HepG2 (cell line): ENCODE measurements around the gene SRD5A1. TPM values are rescaled to one million over a fixed set of nuclear protein-coding genes. Genes with fewer than 3 reads are reported as not detected.

Source experiments
- ATAC-seq: fragments of 200-7000 bp; cut with Tn5 transposase; 3 replicates; pipeline ENCODE4 v1.9.1; 2020; ENCODE audit warnings: mild to moderate bottlenecking, moderate library complexity
- BruUV-seq: library from RNA; stranded (reverse); fragments of 400-500 nt; replicated peaks from 2 replicates; lab custom pipeline; 2021; lab: Mats Ljungman, UMichigan
- CTCF ChIA-PET: fragments of 300-600 bp; formaldehyde crosslinking; extraction: SDS; loops from one replicate; lab custom pipeline; 2021; ENCODE audit warnings: low total read pairs, inconsistent platforms, low intra/inter-chr PET ratio; lab: Yijun Ruan, JAX
- POLR2A ChIA-PET: fragments of 350-600 bp; sonication (Branson Sonifier 250); formaldehyde crosslinking; loops from one replicate; lab custom pipeline; 2020; ENCODE audit warnings: antibody characterized with exemption, inconsistent platforms; lab: Yijun Ruan, JAX
- DNase-seq: peaks from one replicate; pipeline ENCODE4 v3.0.0-alpha.2; 2015; ENCODE audit warnings: low spot score
- FAIRE-seq: peaks from 3 replicates; lab custom pipeline; 2011; peaks lifted over from hg19 to GRCh38; lab: Jason Lieb, UNC
- H2AFZ ChIP-seq: one replicate; pipeline ENCODE4 v1.6.1; 2011; ENCODE audit warnings: low read length, inconsistent platforms
- H3K27ac ChIP-seq: fragments of 300-600 bp; 3 replicates; pipeline ENCODE4 v1.8.0; 2011; ENCODE audit warnings: mixed run types, mild to moderate bottlenecking, mixed read lengths, low read length, inconsistent platforms; ENCODE audit not compliant: insufficient read depth; ENCODE audit errors: extremely low read length
- H3K27me3 ChIP-seq, 2 experiments: fragments of 200-600 bp in 1 of 2; 2 replicates in 1 of 2; 3 replicates in 1 of 2; pipeline versions ENCODE4 v1.6.0 to v1.8.0; 2011; ENCODE audit warnings: low read length in 2 of 2, mild to moderate bottlenecking in 2 of 2, moderate library complexity in 2 of 2, inconsistent platforms in 1 of 2; ENCODE audit not compliant: insufficient read depth in 2 of 2, control insufficient read depth in 1 of 2
- H3K36me3 ChIP-seq, 2 experiments: fragments of 200-600 bp in 1 of 2; replicated peaks in 1 of 2; 2 replicates in 1 of 2; 3 replicates in 1 of 2; pipeline versions ENCODE4 v1.5.1 to v1.8.0; 2011; ENCODE audit warnings: low read length in 2 of 2, inconsistent platforms in 1 of 2; ENCODE audit not compliant: insufficient read depth in 2 of 2, control insufficient read depth in 1 of 2
- H3K4me1 ChIP-seq: 2 replicates; pipeline ENCODE4 v1.5.1; 2012; ENCODE audit warnings: low read length, inconsistent platforms; ENCODE audit not compliant: insufficient read depth
- H3K4me2 ChIP-seq: 2 replicates; pipeline ENCODE4 v1.6.0; 2011; ENCODE audit warnings: low read depth, low read length, inconsistent platforms
- H3K4me3 ChIP-seq, 3 experiments: fragments of 200-600 bp in 1 of 3; sonication (generic), shearing (Covaris generic) in 1 of 3; replicated peaks in 1 of 3; 2 replicates each; pipeline ENCODE4 v1.5.1; 2011 to 2016; ENCODE audit warnings: low read length in 3 of 3, inconsistent platforms in 2 of 3, low read depth in 2 of 3, mild to moderate bottlenecking in 2 of 3, control low read depth in 1 of 3, mixed read lengths in 1 of 3; ENCODE audit not compliant: insufficient read depth in 1 of 3
- H3K79me2 ChIP-seq: one replicate; pipeline ENCODE4 v1.6.1; 2011; ENCODE audit warnings: low read length, inconsistent platforms; ENCODE audit not compliant: insufficient read depth
- H3K9ac ChIP-seq: 2 replicates; pipeline ENCODE4 v1.6.0; 2011; ENCODE audit warnings: mild to moderate bottlenecking, low read depth, low read length, inconsistent platforms; ENCODE audit not compliant: insufficient read depth
- H3K9me3 ChIP-seq: 2 replicates; pipeline ENCODE4 v1.5.1; 2012; ENCODE audit warnings: mild to moderate bottlenecking, low read length
- H4K20me1 ChIP-seq: 2 replicates; pipeline ENCODE4 v1.6.0; 2011; ENCODE audit warnings: inconsistent platforms, mild to moderate bottlenecking, low read length, moderate library complexity; ENCODE audit not compliant: insufficient read depth
- HOXD1 ChIP-seq: sonication (generic); formaldehyde crosslinking; IDR thresholded peaks from 2 replicates; pipeline ENCODE4 v1.5.0; 2020; ENCODE audit warnings: missing genetic modification reagents
- KDM5B ChIP-seq: sonication (generic); formaldehyde crosslinking; IDR thresholded peaks from 2 replicates; pipeline ENCODE4 v1.4.0; 2020; ENCODE audit warnings: missing genetic modification reagents, mild to moderate bottlenecking, borderline replicate concordance
- MTA3 ChIP-seq: sonication (generic); formaldehyde crosslinking; IDR thresholded peaks from 2 replicates; pipeline ENCODE4 v1.4.0; 2020; ENCODE audit warnings: missing genetic modification reagents
- MYNN ChIP-seq: sonication (generic); formaldehyde crosslinking; IDR thresholded peaks from 2 replicates; pipeline ENCODE4 v1.4.0; 2020; ENCODE audit warnings: mild to moderate bottlenecking, low read depth, missing genetic modification reagents
- NFE2L2 ChIP-seq: fragments of 150-350 bp; IDR thresholded peaks from 2 replicates; pipeline ENCODE4 v1.6.1; 2014; ENCODE audit warnings: low read length
- ONECUT2 ChIP-seq: sonication (generic); formaldehyde crosslinking; IDR thresholded peaks from 2 replicates; pipeline ENCODE4 v1.4.0; 2020; ENCODE audit warnings: missing genetic modification reagents
- PITX1 ChIP-seq: sonication (generic); formaldehyde crosslinking; IDR thresholded peaks from 2 replicates; pipeline ENCODE4 v1.5.1; 2020; ENCODE audit warnings: mild to moderate bottlenecking, missing genetic modification reagents
- RNF2 ChIP-seq: fragments of 450-650 bp; conservative IDR thresholded peaks from 2 replicates; pipeline ENCODE4 v1.6.1; 2016; ENCODE audit warnings: low read depth
- SRSF9 ChIP-seq: fragments of 200-400 bp; formaldehyde crosslinking; IDR thresholded peaks from 2 replicates; pipeline ENCODE4 v1.6.1; 2018; ENCODE audit warnings: borderline replicate concordance, mild to moderate bottlenecking, low read depth, low read length; ENCODE audit not compliant: insufficient read depth, poor library complexity, severe bottlenecking
- ZNF235 ChIP-seq: sonication (generic); formaldehyde crosslinking; IDR thresholded peaks from 2 replicates; pipeline ENCODE4 v1.8.1; 2023; ENCODE audit warnings: mild to moderate bottlenecking, missing genetic modification reagents, borderline replicate concordance
- ZNF558 ChIP-seq: sonication (generic); formaldehyde crosslinking; IDR thresholded peaks from 2 replicates; pipeline ENCODE4 v1.9.0; 2022; ENCODE audit warnings: mild to moderate bottlenecking, missing genetic modification reagents, borderline replicate concordance
- ZNF569 ChIP-seq: sonication (generic); formaldehyde crosslinking; IDR thresholded peaks from 2 replicates; pipeline ENCODE4 v1.5.0; 2020; ENCODE audit warnings: mild to moderate bottlenecking, missing genetic modification reagents, moderate library complexity, borderline replicate concordance
- ZNF766 ChIP-seq: sonication (generic); formaldehyde crosslinking; IDR thresholded peaks from 2 replicates; pipeline ENCODE4 v1.5.0; 2020; ENCODE audit warnings: missing genetic modification reagents, borderline replicate concordance
- ZNF788 ChIP-seq: sonication (generic); formaldehyde crosslinking; IDR thresholded peaks from 2 replicates; pipeline ENCODE4 v1.5.0; 2020; ENCODE audit warnings: mild to moderate bottlenecking, missing genetic modification reagents, borderline replicate concordance
- WGBS: methylation state at CpG from one replicate; pipeline ENCODE4 v1.1.6; 2017; ENCODE audit warnings: low lambda C conversion rate; 5-methylcytosine and 5-hydroxymethylcytosine counted together
- in situ Hi-C: cut with HindIII; loops from 2 replicates; pipeline ENCODE4 v1.10.0; 2017; ENCODE audit warnings: low pct_unique_long_range_greater_than_20kb; ENCODE audit not compliant: extremely low pct_ligation_motif_present
- intact Hi-C: fragments of 100-400 bp; cut with micrococcal nuclease; formaldehyde crosslinking; loops from one replicate; pipeline ENCODE4 v1.10.0; 2022; ENCODE audit not compliant: unreplicated experiment
- polyA plus RNA-seq, 8 experiments: library from polyadenylated mRNA; depleted of rRNA in 3 of 8; stranded (reverse) in 7 of 8; unstranded in 1 of 8; fragments of >200 nt; fragmentation: Illumina TruSeq in 4 of 8; extraction: Trizol in 4 of 8; gene quantifications; 2 replicates each; pipeline versions ENCODE4 v1.2.1 to v1.2.3, GENCODE V29; 2011 to 2016; ENCODE audit warnings: low read depth in 4 of 8, missing spikeins in 1 of 8, mixed read lengths in 1 of 8; ENCODE audit not compliant: insufficient read depth in 1 of 8
- total RNA-seq, 5 experiments: library from RNA; depleted of rRNA; stranded (reverse); fragments of >200 nt; fragmentation: Illumina TruSeq; extraction: Trizol; gene quantifications; 2 replicates each; pipeline ENCODE4 v1.2.3, GENCODE V29; 2016; ENCODE audit warnings: low read depth in 1 of 5
- TF ChIP-seq, protein P1 (sequence below): sonication (generic); formaldehyde crosslinking; IDR thresholded peaks from 2 replicates; pipeline ENCODE4 v1.5.0; 2020; ENCODE audit warnings: mild to moderate bottlenecking, low read depth, missing genetic modification reagents, borderline replicate concordance
- TF ChIP-seq, protein P2 (sequence below): sonication (generic); formaldehyde crosslinking; IDR thresholded peaks from 2 replicates; pipeline ENCODE4 v1.5.0; 2020; ENCODE audit warnings: mild to moderate bottlenecking, missing genetic modification reagents

The SRD5A1 gene
- total and polyA plus RNA-seq, 2 of the 13 experiments (the other 11 are each of a cell fraction or from before 2014, with no cell fraction given), result 6.1 to 9.9 TPM

DNA sequence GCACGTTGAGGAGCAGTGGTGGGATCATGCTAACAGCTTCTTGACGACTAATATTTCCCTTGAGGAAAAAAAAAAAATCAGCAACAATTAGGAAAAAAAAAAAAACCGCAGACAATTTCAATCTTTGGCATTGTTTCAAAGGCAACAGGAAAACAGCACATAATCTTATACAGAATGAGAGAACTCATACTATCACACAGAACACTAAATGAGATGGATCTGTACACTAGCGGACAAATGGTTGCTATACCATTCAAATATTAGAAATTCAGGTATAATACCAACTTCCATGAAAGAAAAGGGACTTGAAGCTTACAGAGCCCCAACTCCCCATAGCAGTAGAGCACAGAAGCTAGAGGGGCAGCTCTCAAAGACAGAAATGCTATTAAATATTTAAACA lies 10.0 kb upstream of the SRD5A1 start:
- Histone ChIP-seq H3K4me1 (no peaks in the 10 kb centered on the region), H3K79me2 (peaks cover 47% of the 10 kb centered on the region), H3K36me3 (peaks cover 35 to 85% of the 10 kb centered on the region in 2 experiments), H3K9me3 (no peaks in the 10 kb centered on the region), H3K27ac (no peak overlapping the region), H3K4me3 (no peak overlapping the region), H2AFZ (no peak overlapping the region), H3K4me2 (no peak overlapping the region), H4K20me1 (no peaks in the 10 kb centered on the region; the same call in 1 of the 2 replicates), H3K27me3 (no peaks in the 10 kb centered on the region), H3K9ac (no peak overlapping the region)
- no peak for ATAC-seq
- intact Hi-C loops, result no loop called here
- POLR2A ChIA-PET, result interaction anchor here (1.6 kb wide), 1 partner anchor 10 kb away, joined by 4 read pairs; the partner anchor contains the start of genes NSUN2 and SRD5A1
- DNase-seq, result no peak
- WGBS, result 96% methylated on average over 4 of the region's 4 CpGs
- in situ Hi-C loops, result no loop called here
- no TSS peak for BruUV-seq
- no peak for FAIRE-seq
- no peak for TF ChIP-seq ZNF235 (CRISPR knock-in tag)
- TF ChIP-seq SRSF9, result no peak
- no peak for TF ChIP-seq HOXD1 (CRISPR knock-in tag)
- TF ChIP-seq ZNF766, result no peak
- TF ChIP-seq, protein P1, sequence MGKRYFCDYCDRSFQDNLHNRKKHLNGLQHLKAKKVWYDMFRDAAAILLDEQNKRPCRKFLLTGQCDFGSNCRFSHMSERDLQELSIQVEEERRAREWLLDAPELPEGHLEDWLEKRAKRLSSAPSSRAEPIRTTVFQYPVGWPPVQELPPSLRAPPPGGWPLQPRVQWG (CRISPR knock-in tag), result no peak
- no peak for TF ChIP-seq ZNF558
- TF ChIP-seq NFE2L2, result no peak
- TF ChIP-seq KDM5B (CRISPR knock-in tag), result no peak
- no peak for TF ChIP-seq ONECUT2
- TF ChIP-seq PITX1 (CRISPR knock-in tag), result no peak
- TF ChIP-seq ZNF788 (CRISPR knock-in tag), result no peak
- TF ChIP-seq MYNN, result no peak
- TF ChIP-seq, protein P2, sequence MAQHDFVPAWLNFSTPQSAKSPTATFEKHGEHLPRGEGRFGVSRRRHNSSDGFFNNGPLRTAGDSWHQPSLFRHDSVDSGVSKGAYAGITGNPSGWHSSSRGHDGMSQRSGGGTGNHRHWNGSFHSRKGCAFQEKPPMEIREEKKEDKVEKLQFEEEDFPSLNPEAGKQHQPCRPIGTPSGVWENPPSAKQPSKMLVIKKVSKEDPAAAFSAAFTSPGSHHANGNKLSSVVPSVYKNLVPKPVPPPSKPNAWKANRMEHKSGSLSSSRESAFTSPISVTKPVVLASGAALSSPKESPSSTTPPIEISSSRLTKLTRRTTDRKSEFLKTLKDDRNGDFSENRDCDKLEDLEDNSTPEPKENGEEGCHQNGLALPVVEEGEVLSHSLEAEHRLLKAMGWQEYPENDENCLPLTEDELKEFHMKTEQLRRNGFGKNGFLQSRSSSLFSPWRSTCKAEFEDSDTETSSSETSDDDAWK, result no peak
- TF ChIP-seq RNF2, result no peak
- no peak for TF ChIP-seq MTA3 (CRISPR knock-in tag)
- TF ChIP-seq ZNF569, result no peak
- CTCF ChIA-PET, result no interaction called here
